Measurements from ENCODE around the gene EXOSC10. TPM values are rescaled to one million over a fixed set of nuclear protein-coding genes. Genes with fewer than 3 reads are reported as not detected.
"Not testable (repeated sequence)": the region's sequence is repeated elsewhere in the genome, so short reads cannot be mapped to it uniquely, and the experiment has no call there.

EXOSC10 gene
- total RNA-seq, 2 donors from 2014 or later = 51.6 to 65.0 TPM

DNA sequence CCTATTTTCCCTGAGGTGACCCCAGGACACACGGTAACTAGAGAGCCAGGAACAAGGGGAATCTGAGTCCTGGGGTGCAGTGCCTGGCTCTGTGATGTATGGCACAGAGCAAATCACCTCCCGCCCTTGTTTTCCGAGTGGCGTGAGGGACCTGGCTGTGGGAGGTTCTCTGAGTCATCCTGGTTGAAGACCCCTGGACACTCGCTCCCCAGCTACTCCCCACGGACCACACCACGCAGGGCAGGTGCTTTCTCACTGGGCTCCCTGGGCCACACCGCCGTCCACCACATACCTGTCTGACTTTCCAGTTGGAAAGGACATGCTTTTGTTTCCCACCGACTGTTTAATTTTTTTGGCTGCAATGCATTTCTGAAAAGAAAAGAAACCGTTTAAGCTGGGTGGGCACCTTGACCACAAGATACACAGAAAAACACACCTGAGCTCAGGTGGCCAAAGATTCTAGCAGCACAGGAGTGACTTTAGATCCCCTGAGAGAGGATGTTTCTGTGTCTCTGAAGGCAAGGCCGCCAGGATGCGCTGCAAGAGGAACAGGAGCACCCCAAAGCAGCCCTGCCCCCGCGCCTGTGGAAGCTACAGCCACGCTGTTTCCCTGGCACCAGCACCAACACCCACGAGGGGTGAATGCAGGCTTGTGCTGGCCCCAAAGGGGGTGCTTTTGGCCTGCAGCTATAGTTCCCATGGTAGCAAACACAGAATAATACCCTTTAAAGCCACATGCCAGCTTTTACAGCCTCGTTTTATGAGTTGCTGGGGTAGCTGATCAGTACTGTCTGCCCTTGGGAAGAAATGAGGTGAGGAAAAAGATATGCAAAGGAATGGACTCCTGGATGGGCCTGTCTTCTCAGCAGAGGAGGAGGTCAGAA, 31.7 kb downstream of the EXOSC10 start:
- Histone ChIP-seq H3K4me1 (replicated peaks) (peaks cover 7% of the 10 kb centered on the region), H3K27me3 (replicated peaks; ENCODE audit: insufficient read depth) (no peaks in the 10 kb centered on the region), H3K4me3 (no peak overlapping the region), H3K27ac (no peak overlapping the region), H3K36me3 (peaks cover 7 to 19% of the 10 kb centered on the region in 2 donors), H3K9me3 (no peaks in the 10 kb centered on the region)
- TF ChIP-seq POLR2AphosphoS5 (IDR thresholded peaks at IDR 0.05) = peak; percentile 43
- TF ChIP-seq, protein P1, sequence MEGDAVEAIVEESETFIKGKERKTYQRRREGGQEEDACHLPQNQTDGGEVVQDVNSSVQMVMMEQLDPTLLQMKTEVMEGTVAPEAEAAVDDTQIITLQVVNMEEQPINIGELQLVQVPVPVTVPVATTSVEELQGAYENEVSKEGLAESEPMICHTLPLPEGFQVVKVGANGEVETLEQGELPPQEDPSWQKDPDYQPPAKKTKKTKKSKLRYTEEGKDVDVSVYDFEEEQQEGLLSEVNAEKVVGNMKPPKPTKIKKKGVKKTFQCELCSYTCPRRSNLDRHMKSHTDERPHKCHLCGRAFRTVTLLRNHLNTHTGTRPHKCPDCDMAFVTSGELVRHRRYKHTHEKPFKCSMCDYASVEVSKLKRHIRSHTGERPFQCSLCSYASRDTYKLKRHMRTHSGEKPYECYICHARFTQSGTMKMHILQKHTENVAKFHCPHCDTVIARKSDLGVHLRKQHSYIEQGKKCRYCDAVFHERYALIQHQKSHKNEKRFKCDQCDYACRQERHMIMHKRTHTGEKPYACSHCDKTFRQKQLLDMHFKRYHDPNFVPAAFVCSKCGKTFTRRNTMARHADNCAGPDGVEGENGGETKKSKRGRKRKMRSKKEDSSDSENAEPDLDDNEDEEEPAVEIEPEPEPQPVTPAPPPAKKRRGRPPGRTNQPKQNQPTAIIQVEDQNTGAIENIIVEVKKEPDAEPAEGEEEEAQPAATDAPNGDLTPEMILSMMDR (IDR thresholded peaks at IDR 0.05) = no peak
- 59% methylated on average over 18 of the region's 18 CpGs for WGBS
- DNase-seq (ENCODE audit: low spot score) = peak; percentile 41
- intact Hi-C loops (cut with DNase I) = no loop called here

DNA sequence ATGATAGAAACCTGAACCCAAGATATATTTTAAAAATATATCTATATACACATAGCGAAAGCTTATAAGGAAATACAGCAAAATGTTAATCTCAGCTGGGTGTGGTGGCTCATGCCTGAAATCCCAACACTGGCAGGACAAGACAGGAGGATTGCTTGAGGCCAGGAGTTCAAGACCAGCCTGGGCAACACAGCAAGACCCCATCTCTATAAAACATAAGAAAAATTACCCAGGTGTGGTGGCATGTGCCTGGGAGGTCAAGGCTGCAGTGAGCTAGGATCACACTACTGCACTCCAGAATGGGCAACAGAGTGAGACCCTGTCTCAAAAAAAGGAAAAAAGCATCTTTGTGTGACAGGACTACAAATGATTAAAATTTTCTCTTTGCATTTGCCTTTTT, 33.9 kb downstream of the EXOSC10 start:
- DNase-seq (ENCODE audit: low spot score) = no peak
- intact Hi-C loops (cut with DNase I) = no loop called here
- H3K9me3 ChIP-seq = no peaks in the 10 kb centered on the region
- no peak overlapping the region for H3K27ac ChIP-seq
- H3K27me3 ChIP-seq (replicated peaks; ENCODE audit: insufficient read depth) = no peaks in the 10 kb centered on the region
- peaks cover under 1% of the 10 kb centered on the region for H3K4me1 ChIP-seq (replicated peaks)
- TF ChIP-seq POLR2AphosphoS5 (IDR thresholded peaks at IDR 0.05) = no peak
- TF ChIP-seq, protein P1 (IDR thresholded peaks at IDR 0.05) = no peak
- TF ChIP-seq POLR2A (IDR thresholded peaks at IDR 0.05) = no peak
- no peak overlapping the region for H3K4me3 ChIP-seq
- peaks cover 7 to 19% of the 10 kb centered on the region in 2 donors for H3K36me3 ChIP-seq
- WGBS = 100% methylated on average over 1 of the region's 1 CpG

DNA sequence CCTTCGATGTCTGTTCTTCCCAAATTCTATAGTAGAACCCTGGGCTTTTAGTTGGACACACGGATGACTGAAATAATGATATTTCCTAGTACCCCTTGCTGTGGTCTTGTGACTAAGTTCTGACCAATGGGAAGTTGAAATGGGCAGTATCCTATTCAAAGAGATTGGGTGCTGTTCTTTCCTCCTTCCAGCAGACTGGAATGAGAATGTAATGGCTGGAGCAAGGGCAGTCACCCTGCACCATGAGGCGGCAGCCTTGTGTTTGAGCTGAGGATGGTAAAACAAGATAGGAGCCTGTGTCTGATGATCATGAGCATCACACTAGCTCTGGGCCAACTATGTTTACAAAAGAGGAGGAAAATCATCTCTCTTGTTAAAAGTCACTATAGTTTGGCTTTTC, 34.7 kb downstream of the EXOSC10 start:
- Histone ChIP-seq H3K4me3 (no peak overlapping the region), H3K9me3 (no peaks in the 10 kb centered on the region), H3K27me3 (replicated peaks; ENCODE audit: insufficient read depth) (no peaks in the 10 kb centered on the region), H3K36me3 (peaks cover 7 to 19% of the 10 kb centered on the region in 2 donors), H3K4me1 (replicated peaks) (no peaks in the 10 kb centered on the region), H3K27ac (no peak overlapping the region)
- WGBS = 95% methylated on average over 3 of the region's 3 CpGs
- TF ChIP-seq POLR2AphosphoS5 (IDR thresholded peaks at IDR 0.05) (no peak), POLR2A (IDR thresholded peaks at IDR 0.05) (no peak)
- TF ChIP-seq, protein P1 (IDR thresholded peaks at IDR 0.05) = no peak
- DNase-seq (ENCODE audit: low spot score) = no peak
- intact Hi-C loops (cut with DNase I) = no loop called here

DNA sequence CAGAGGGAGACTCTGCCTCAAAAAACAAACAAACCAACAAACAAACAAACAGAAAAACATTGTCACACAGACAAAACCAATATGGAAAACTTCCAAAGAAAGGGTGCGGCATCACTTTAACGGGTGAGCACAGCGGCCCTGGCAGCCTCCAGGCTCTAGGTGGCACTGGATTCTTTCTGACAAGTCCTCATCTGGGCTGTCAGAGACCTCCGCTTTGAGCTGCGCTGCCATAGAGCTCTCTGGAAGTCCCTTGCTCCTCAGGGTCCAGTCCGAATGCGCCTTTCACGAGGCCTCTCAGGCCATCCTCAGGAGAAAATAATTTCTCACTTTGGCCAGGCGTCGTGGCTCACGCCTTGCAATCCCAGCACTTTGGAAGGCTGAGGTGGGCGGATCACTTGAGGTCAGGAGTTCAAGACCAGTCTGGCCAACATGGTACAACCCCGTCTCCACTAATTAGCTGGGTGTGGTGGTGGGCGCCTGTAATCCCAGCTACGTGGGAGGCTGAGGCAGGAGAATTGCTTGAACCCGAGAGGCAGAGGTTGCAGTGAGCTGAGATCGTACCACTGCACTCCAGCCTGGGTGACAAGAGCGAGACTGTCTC, 35.6 kb downstream of the EXOSC10 start:
- H3K27ac ChIP-seq; intact Hi-C loops (cut with DNase I); H3K9me3 ChIP-seq; H3K27me3 ChIP-seq (replicated peaks; ENCODE audit: insufficient read depth); DNase-seq (ENCODE audit: low spot score); H3K4me1 ChIP-seq (replicated peaks); H3K4me3 ChIP-seq: not testable (repeated sequence)
- 86% methylated on average over 18 of the region's 18 CpGs for WGBS
- H3K36me3 ChIP-seq = peaks cover 7 to 15% of the 10 kb centered on the region in 2 donors

DNA sequence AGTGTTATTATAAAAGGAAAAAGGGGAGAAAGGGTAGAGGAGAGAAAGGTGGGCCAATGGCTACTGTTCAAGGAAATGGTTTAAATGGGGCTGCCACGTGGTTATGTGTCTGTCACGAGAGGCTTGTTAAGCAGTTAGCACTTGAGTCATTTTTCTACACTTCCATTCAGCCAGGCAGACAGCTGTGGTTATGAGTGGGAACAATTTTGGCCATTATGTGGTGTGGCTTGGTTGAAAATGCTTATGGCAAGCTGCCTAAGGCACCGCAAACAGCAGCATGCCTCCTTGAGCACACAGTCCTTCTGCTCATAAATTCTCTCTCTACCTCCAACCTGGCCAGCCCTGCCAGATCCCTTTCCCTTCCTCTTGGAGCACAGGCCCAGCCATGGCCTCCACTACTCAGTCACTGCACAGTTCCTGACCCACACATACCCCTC, 36.7 kb downstream of the EXOSC10 start:
- Histone ChIP-seq H3K27ac (no peak overlapping the region), H3K4me1 (replicated peaks) (peaks cover 4% of the 10 kb centered on the region), H3K36me3 (peaks cover 5 to 7% of the 10 kb centered on the region in 2 donors), H3K9me3 (no peaks in the 10 kb centered on the region), H3K27me3 (replicated peaks; ENCODE audit: insufficient read depth) (no peaks in the 10 kb centered on the region), H3K4me3 (no peak overlapping the region)
- TF ChIP-seq POLR2A (IDR thresholded peaks at IDR 0.05) (no peak), POLR2AphosphoS5 (IDR thresholded peaks at IDR 0.05) (no peak)
- TF ChIP-seq, protein P1 (IDR thresholded peaks at IDR 0.05) = no peak
- WGBS = 38% methylated on average over 3 of the region's 3 CpGs
- no peak for DNase-seq (ENCODE audit: low spot score)
- intact Hi-C loops (cut with DNase I) = no loop called here

Data from prostate gland (tissue), 2 donors.